ENCODE results near the gene KDM6A. TPM values are rescaled to one million over a fixed set of nuclear protein-coding genes. Genes with fewer than 3 reads are reported as not detected.

KDM6A gene
- total and polyA plus RNA-seq, 9 of the 15 experiments (the other 6 are each of a cell fraction or from before 2014, with no cell fraction given) = 8.4 to 34.3 (median 22.9) TPM

DNA sequence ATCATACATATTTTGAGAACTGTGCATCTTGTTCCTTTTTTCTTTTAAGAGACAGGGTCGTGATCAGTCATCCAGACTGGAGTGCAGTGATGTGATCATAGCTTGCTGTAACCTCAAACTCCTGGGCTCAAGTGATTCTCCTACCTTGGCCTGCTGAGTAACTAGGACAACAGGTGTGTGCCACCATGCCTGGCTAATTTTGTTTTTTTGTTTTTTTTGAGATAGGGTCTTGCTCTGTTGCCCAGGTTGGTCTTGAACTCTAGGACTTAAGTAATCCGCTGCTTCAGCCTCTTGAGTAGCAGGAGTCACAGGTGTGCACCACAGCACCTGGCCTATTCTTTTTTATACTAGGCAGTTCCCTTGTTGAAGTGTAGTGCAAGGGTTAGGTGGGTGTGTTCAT lies 24.6 kb downstream of the KDM6A start:
- Histone ChIP-seq H2AFZ (ENCODE audit: low read depth, low read length) (no peak overlapping the region), H3K4me2 (ENCODE audit: insufficient read depth, low read length) (peak overlapping the region; percentile 28), H3K27ac (ENCODE audit: extremely low read depth, low read depth, low read length) (no peak overlapping the region), H3K4me1 (replicated peaks in 1 of 2; ENCODE audit: control insufficient read depth in 2 of 2, insufficient read depth in 2 of 2, low read length in 2 of 2) (peaks cover 15 to 21% of the 10 kb centered on the region in 2 experiments; a peak in 4 of 5 replicates), H4K20me1 (replicated peaks; ENCODE audit: control insufficient read depth, insufficient read depth, low read length) (peaks cover 18% of the 10 kb centered on the region), H3K79me2 (ENCODE audit: control insufficient read depth, insufficient read depth, low read length) (peaks cover 95% of the 10 kb centered on the region), H3K4me3 (no peak overlapping the region), H3K9me3 (replicated peaks; ENCODE audit: control insufficient read depth, insufficient read depth, low read depth, low read length) (no peaks in the 10 kb centered on the region), H3K9ac (ENCODE audit: insufficient read depth in 1 of 2, low read depth in 2 of 2, low read length in 2 of 2) (no peak overlapping the region), H3K36me3 (ENCODE audit: control insufficient read depth, insufficient read depth, low read length) (no peaks in the 10 kb centered on the region), H3K27me3 (ENCODE audit: control insufficient read depth in 2 of 2, insufficient read depth in 2 of 2, low read length in 2 of 2) (no peaks in the 10 kb centered on the region), H3K9me1 (ENCODE audit: control insufficient read depth, insufficient read depth, low read length) (peaks cover 5% of the 10 kb centered on the region)
- FAIRE-seq (no peak), ATAC-seq (no peak), DNase-seq (ENCODE audit: extremely low read depth in 1 of 4, low spot score in 3 of 4) (no peak)
- in situ Hi-C loops (cut with MboI) (no loop called here), intact Hi-C loops (cut with micrococcal nuclease) (no loop called here)
- BruUV-seq (replicated peaks) = no TSS peak
- POLR2A ChIA-PET = interaction anchor here (0.6 to 2.4 kb wide), 2 partner anchors 8 to 15 kb away, joined by 3 to 12 read pairs; no protein-coding TSS in a partner anchor
- TF ChIP-seq ZNF24 (IDR thresholded peaks at IDR 0.05) (no peak), EWSR1 (IDR thresholded peaks at IDR 0.05; ENCODE audit: borderline replicate concordance, low read depth, partially characterized antibody) (no peak), ESRRB (CRISPR knock-in tag; IDR thresholded peaks at IDR 0.05; ENCODE audit: borderline replicate concordance) (no peak), ZNF77 (CRISPR knock-in tag; IDR thresholded peaks at IDR 0.05) (no peak), CBX8 (IDR thresholded peaks at IDR 0.05; ENCODE audit: borderline replicate concordance, extremely low read depth, low read depth, low read length, poor library complexity, severe bottlenecking) (no peak), FOXK1 (CRISPR knock-in tag; IDR thresholded peaks at IDR 0.05; ENCODE audit: borderline replicate concordance) (no peak), EGR1 (conservative IDR thresholded peaks at IDR 0.05) (no peak), HDGF (IDR thresholded peaks at IDR 0.05) (no peak), ZKSCAN3 (CRISPR knock-in tag; IDR thresholded peaks at IDR 0.05) (no peak), ZNF140 (CRISPR knock-in tag; IDR thresholded peaks at IDR 0.05) (no peak), PHTF2 (CRISPR knock-in tag; IDR thresholded peaks at IDR 0.05) (no peak), BCL6 (CRISPR knock-in tag; IDR thresholded peaks at IDR 0.05) (no peak), ZKSCAN8 (CRISPR knock-in tag; IDR thresholded peaks at IDR 0.05) (no peak), ZNF707 (CRISPR knock-in tag; conservative IDR thresholded peaks at IDR 0.05) (no peak), TCF7L2 (IDR thresholded peaks at IDR 0.05; ENCODE audit: low read depth, low read length) (no peak), HDAC3 (IDR thresholded peaks at IDR 0.05; ENCODE audit: borderline replicate concordance, partially characterized antibody) (no peak)
- TF ChIP-seq, protein P1, sequence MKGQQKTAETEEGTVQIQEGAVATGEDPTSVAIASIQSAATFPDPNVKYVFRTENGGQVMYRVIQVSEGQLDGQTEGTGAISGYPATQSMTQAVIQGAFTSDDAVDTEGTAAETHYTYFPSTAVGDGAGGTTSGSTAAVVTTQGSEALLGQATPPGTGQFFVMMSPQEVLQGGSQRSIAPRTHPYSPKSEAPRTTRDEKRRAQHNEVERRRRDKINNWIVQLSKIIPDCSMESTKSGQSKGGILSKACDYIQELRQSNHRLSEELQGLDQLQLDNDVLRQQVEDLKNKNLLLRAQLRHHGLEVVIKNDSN (CRISPR knock-in tag; IDR thresholded peaks at IDR 0.05) = no peak
- TF ChIP-seq, protein P2, sequence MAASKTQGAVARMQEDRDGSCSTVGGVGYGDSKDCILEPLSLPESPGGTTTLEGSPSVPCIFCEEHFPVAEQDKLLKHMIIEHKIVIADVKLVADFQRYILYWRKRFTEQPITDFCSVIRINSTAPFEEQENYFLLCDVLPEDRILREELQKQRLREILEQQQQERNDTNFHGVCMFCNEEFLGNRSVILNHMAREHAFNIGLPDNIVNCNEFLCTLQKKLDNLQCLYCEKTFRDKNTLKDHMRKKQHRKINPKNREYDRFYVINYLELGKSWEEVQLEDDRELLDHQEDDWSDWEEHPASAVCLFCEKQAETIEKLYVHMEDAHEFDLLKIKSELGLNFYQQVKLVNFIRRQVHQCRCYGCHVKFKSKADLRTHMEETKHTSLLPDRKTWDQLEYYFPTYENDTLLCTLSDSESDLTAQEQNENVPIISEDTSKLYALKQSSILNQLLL (CRISPR knock-in tag; IDR thresholded peaks at IDR 0.05; ENCODE audit: borderline replicate concordance) = no peak
- TF ChIP-seq, protein P3, sequence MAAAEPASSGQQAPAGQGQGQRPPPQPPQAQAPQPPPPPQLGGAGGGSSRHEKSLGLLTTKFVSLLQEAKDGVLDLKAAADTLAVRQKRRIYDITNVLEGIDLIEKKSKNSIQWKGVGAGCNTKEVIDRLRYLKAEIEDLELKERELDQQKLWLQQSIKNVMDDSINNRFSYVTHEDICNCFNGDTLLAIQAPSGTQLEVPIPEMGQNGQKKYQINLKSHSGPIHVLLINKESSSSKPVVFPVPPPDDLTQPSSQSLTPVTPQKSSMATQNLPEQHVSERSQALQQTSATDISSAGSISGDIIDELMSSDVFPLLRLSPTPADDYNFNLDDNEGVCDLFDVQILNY (CRISPR knock-in tag; IDR thresholded peaks at IDR 0.05) = no peak
- CTCF ChIA-PET (ENCODE audit: low intra/inter-chr PET ratio) = no interaction called here
- WGBS (ENCODE audit: insufficient coverage, low coverage, missing lambda C conversion rate) = 50% methylated on average over 2 of the region's 2 CpGs
